Measurements from ENCODE around the gene C15orf39.

- TF ChIP-seq GABPA (IDR thresholded peaks at IDR 0.05; ENCODE audit: low read depth) (no peak), CTCF (IDR thresholded peaks at IDR 0.05; ENCODE audit: insufficient read depth, low read length) (no peak)
These were observed 9.1 kb downstream of the C15orf39 start for GRCh38 chr15:75210811-75211230.

Data from HL-60 (cell line).